HEK293T (cell line): ENCODE data around the gene HPSE2.
A peak's percentile ranks its signal among the peaks of the same experiment; 100 is the strongest.

ENCODE experiments used
- CTCF ChIA-PET: fragments of 350-600 bp; formaldehyde crosslinking; extraction: SDS; loops from one replicate; lab custom pipeline; 2021; ENCODE audit warnings: antibody characterized with exemption, inconsistent platforms; lab: Yijun Ruan, JAX
- POLR2A ChIA-PET: fragments of 350-600 bp; formaldehyde crosslinking; extraction: SDS; loops from one replicate; lab custom pipeline; 2020; ENCODE audit warnings: antibody characterized with exemption, inconsistent platforms; lab: Yijun Ruan, JAX
- DNase-seq: peaks from one replicate; pipeline ENCODE4 v3.0.0; 2012; ENCODE audit warnings: mixed read lengths; ENCODE audit errors: extremely low spot score
- ARNT ChIP-seq: fragments of 450-650 bp; IDR thresholded peaks from 2 replicates; pipeline ENCODE4 v1.6.1; 2017; ENCODE audit warnings: mild to moderate bottlenecking
- BHLHE40 ChIP-seq: fragments of 450-650 bp; IDR thresholded peaks from 2 replicates; pipeline ENCODE4 v1.6.1; 2016; ENCODE audit warnings: mild to moderate bottlenecking, moderate library complexity, borderline replicate concordance
- CTBP1 ChIP-seq: fragments of 450-650 bp; IDR thresholded peaks from 2 replicates; pipeline ENCODE4 v1.6.1; 2016; ENCODE audit warnings: borderline replicate concordance
- ELF4 ChIP-seq: fragments of 450-650 bp; IDR thresholded peaks from 2 replicates; pipeline ENCODE4 v1.6.1; 2017; ENCODE audit warnings: antibody characterized with exemption
- FOXA1 ChIP-seq: fragments of 450-650 bp; IDR thresholded peaks from 2 replicates; pipeline ENCODE4 v1.6.1; 2016; ENCODE audit warnings: mild to moderate bottlenecking
- FOXK2 ChIP-seq: fragments of 450-650 bp; IDR thresholded peaks from 2 replicates; pipeline ENCODE4 v1.6.1; 2016; ENCODE audit warnings: mild to moderate bottlenecking
- FOXM1 ChIP-seq: fragments of 450-650 bp; IDR thresholded peaks from 2 replicates; pipeline ENCODE4 v1.6.1; 2017; ENCODE audit warnings: mild to moderate bottlenecking, borderline replicate concordance
- HDGF ChIP-seq: fragments of 450-650 bp; IDR thresholded peaks from 2 replicates; pipeline ENCODE4 v1.6.1; 2017; ENCODE audit warnings: antibody characterized with exemption, borderline replicate concordance
- L3MBTL2 ChIP-seq: fragments of 450-650 bp; conservative IDR thresholded peaks from 2 replicates; pipeline ENCODE4 v1.6.1; 2016; ENCODE audit warnings: mild to moderate bottlenecking
- LEF1 ChIP-seq: fragments of 450-650 bp; IDR thresholded peaks from 2 replicates; pipeline ENCODE4 v1.6.1; 2017; ENCODE audit warnings: mild to moderate bottlenecking, borderline replicate concordance
- NFRKB ChIP-seq: fragments of 450-650 bp; IDR thresholded peaks from 2 replicates; pipeline ENCODE4 v1.6.1; 2016; ENCODE audit warnings: mild to moderate bottlenecking, moderate library complexity
- PKNOX1 ChIP-seq: fragments of 450-650 bp; IDR thresholded peaks from 2 replicates; pipeline ENCODE4 v1.6.1; 2016
- SP1 ChIP-seq: fragments of 450-650 bp; IDR thresholded peaks from 2 replicates; pipeline ENCODE4 v1.6.1; 2017
- SUZ12 ChIP-seq: fragments of 450-650 bp; IDR thresholded peaks from 2 replicates; pipeline ENCODE4 v1.6.1; 2016; ENCODE audit warnings: mild to moderate bottlenecking
- TARDBP ChIP-seq: fragments of 450-650 bp; IDR thresholded peaks from 2 replicates; pipeline ENCODE4 v1.6.1; 2016
- ZNF384 ChIP-seq: fragments of 450-650 bp; IDR thresholded peaks from 2 replicates; pipeline ENCODE4 v1.6.1; 2016

HPSE2 gene

GRCh38 chr10:98450618-98451017, 785.0 kb downstream of the HPSE2 start:
- POLR2A ChIA-PET = no interaction called here
- no peak for DNase-seq
- CTCF ChIA-PET = no interaction called here
- no peak for TF ChIP-seq ZNF384
- TF ChIP-seq SP1 = no peak
- TF ChIP-seq NFRKB = no peak

GRCh38 chr10:98449287-98449686, 786.4 kb downstream of the HPSE2 start:
- TF ChIP-seq BHLHE40 (no peak), FOXM1 (no peak), PKNOX1 (no peak), FOXA1 (no peak), ZNF384 (no peak), TARDBP (no peak), SP1 (no peak), HDGF (no peak), ELF4 (no peak), CTBP1 (no peak), FOXK2 (no peak), LEF1 (no peak), NFRKB (no peak), ARNT (no peak), SUZ12 (no peak), L3MBTL2 (no peak)
- DNase-seq = no peak
- ChIA-PET POLR2A (no interaction called here), CTCF (no interaction called here)

- no peak for TF ChIP-seq FOXA1
- TF ChIP-seq ELF4 = peak; percentile 36; the same call in 1 of the 2 replicates
- peak; percentile 43 for TF ChIP-seq L3MBTL2
- TF ChIP-seq FOXM1 = 0 out of 2 replicates have a peak, but pooled peaks have one; percentile 26
- TF ChIP-seq HDGF = no peak
- 0 out of 2 replicates have a peak, but pooled peaks have one; percentile 50 for TF ChIP-seq LEF1
- ChIA-PET POLR2A (interaction anchor here (0.9 kb wide), 1 partner anchor 13 kb away, joined by 4 read pairs; no protein-coding TSS in a partner anchor), CTCF (interaction anchor here (0.7 kb wide), 1 partner anchor 21 kb away, joined by 3 read pairs; no protein-coding TSS in a partner anchor)
- DNase-seq = peak; percentile 96
Observed at GRCh38 chr10:98446661-98447221, 788.9 kb downstream of the HPSE2 start, which contains the start of gene HPS1. Gene HPS1 (minus strand): TSS chr10:98446935. CDS start chr10:98443240, 3,695 bp downstream.

DNA sequence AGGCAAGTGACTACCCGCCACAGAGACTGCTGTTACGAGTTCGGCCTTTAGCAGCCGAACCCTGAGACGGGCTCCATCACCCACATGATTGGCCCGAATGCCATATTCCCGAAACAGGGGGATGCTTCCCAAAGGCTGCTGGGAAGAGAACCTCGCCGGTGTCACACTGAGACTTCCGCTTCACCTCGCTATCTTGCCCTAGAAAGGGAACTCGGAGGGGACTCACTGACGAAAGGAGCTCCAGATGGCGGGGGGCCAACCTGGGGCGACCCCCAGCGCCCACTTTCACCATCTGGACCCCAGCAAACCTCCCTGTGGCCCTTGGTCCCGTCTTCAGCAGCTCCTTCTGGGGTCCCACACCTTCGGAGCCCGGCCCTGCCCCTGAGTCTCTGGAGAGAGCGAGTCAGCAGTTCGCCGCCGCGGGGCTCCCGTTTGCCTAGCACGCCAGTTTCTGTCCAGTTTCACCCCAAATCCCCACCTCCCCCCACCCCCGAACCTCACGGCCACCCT, 789.4 kb downstream of the HPSE2 start:
- TF ChIP-seq ELF4 = no peak
- TF ChIP-seq SUZ12 = no peak
- TF ChIP-seq L3MBTL2 = no peak
- TF ChIP-seq CTBP1 = no peak
- TF ChIP-seq SP1 = no peak
- no peak for TF ChIP-seq PKNOX1
- TF ChIP-seq HDGF = no peak
- TF ChIP-seq TARDBP = no peak
- TF ChIP-seq BHLHE40 = no peak
- TF ChIP-seq FOXM1 = no peak
- no peak for TF ChIP-seq ARNT
- no peak for TF ChIP-seq FOXK2
- TF ChIP-seq NFRKB = no peak
- no peak for TF ChIP-seq ZNF384
- ChIA-PET POLR2A (interaction anchor here (0.9 kb wide), 1 partner anchor 12 kb away, joined by 4 read pairs; no protein-coding TSS in a partner anchor), CTCF (no interaction called here)
- DNase-seq = peak; percentile 59

GRCh38 chr10:98445200-98445812, 790.3 kb downstream of the HPSE2 start:
- ChIA-PET CTCF (no interaction called here), POLR2A (no interaction called here)
- TF ChIP-seq FOXK2 = no peak
- no peak for TF ChIP-seq BHLHE40
- no peak for TF ChIP-seq FOXM1
- TF ChIP-seq LEF1 = no peak
- TF ChIP-seq ELF4 = no peak
- TF ChIP-seq ARNT = no peak
- no peak for TF ChIP-seq HDGF
- DNase-seq = no peak

DNA sequence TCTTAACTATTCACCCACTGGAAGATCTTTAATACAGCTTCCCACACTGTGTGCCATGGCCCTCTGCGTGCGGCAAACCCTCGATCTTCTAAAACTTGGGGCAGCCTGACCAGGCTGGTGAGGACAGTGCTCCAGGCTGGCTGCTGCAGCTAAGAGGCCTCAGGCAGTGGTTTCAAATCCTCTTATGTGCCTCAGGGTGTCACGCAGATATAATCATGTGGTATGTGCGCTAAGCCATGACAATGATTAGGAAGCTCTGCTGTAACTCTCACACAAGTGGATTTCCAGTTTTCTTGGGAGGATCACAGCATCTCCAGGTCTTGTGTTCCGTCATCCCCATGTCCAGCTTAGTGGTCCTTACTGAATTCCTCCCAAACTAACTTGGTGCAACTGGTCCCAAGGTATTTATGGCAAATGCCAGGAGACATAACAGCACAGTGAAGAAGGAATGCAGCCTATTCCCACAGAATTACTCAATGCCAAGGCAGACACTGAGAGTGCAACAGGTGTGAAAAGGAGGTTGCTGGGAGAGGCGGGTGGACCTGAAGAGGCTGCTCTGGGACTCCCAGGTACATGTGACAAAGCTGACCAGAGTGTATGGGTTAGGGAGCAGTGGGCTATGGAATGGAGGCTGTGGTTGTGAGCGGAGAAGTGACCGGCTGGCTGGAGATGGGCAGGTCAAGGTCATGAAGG, 791.2 kb downstream of the HPSE2 start:
- ChIA-PET CTCF (interaction anchor here (1.1 kb wide), 1 partner anchor 19 kb away, joined by 4 read pairs; no protein-coding TSS in a partner anchor), POLR2A (interaction anchor here (0.9 kb wide), 1 partner anchor 19 kb away, joined by 3 read pairs; no protein-coding TSS in a partner anchor)
- TF ChIP-seq FOXA1 (no peak), SUZ12 (no peak), ZNF384 (no peak), HDGF (no peak)
- no peak for DNase-seq

GRCh38 chr10:98438715-98439114, 796.9 kb downstream of the HPSE2 start:
- no peak for DNase-seq
- TF ChIP-seq TARDBP (no peak), SUZ12 (no peak), BHLHE40 (no peak), FOXK2 (no peak), ARNT (no peak), SP1 (no peak), HDGF (no peak), ZNF384 (no peak), CTBP1 (no peak), PKNOX1 (no peak), FOXM1 (no peak), LEF1 (no peak), FOXA1 (no peak), L3MBTL2 (no peak), NFRKB (no peak), ELF4 (no peak)
- POLR2A ChIA-PET = no interaction called here
- CTCF ChIA-PET = no interaction called here
